A549 (cell line): Measurements from ENCODE around the gene NEK8. TPM values are rescaled to one million over a fixed set of nuclear protein-coding genes. Genes with fewer than 3 reads are reported as not detected.

Experiments used
- ATAC-seq, 2 experiments: fragments of 200-7000 bp in 1 of 2; fragments of >200 bp in 1 of 2; cut with Nextera tagmentation in 1 of 2; cut with Tn5 transposase in 1 of 2; 3 replicates each; pipeline versions ENCODE4 v1.8.0 to v1.9.1; 2018 to 2020; ENCODE audit warnings: mild to moderate bottlenecking in 1 of 2, moderate library complexity in 1 of 2
- CTCF ChIA-PET: fragments of 300-600 bp; sonication (Branson Sonifier 250); formaldehyde crosslinking; extraction: SDS; loops from one replicate; lab custom pipeline; 2021; ENCODE audit warnings: antibody characterized with exemption, inconsistent platforms; lab: Yijun Ruan, JAX
- POLR2A ChIA-PET: fragments of 350-600 bp; formaldehyde crosslinking; extraction: SDS; loops from one replicate; lab custom pipeline; 2021; ENCODE audit warnings: antibody characterized with exemption, inconsistent platforms; lab: Yijun Ruan, JAX
- DNase-seq, 2 experiments: peaks; one replicate each; pipeline versions ENCODE4 v3.0.0 to v3.0.0-alpha.2; 2011 to 2016; ENCODE audit warnings: low read depth in 1 of 2, low spot score in 1 of 2
- FAIRE-seq: peaks from 2 replicates; lab custom pipeline; 2011; peaks lifted over from hg19 to GRCh38; lab: Jason Lieb, UNC
- H3K27ac ChIP-seq, 2 experiments: fragments of >200 bp; sonication (Bioruptor Twin); formaldehyde crosslinking; 3 replicates each; pipeline ENCODE4 v1.5.1; 2016 to 2017
- H3K4me1 ChIP-seq: fragments of >200 bp; sonication (Bioruptor Twin); formaldehyde crosslinking; 3 replicates; pipeline ENCODE4 v1.6.1; 2016
- H3K4me2 ChIP-seq: fragments of >200 bp; sonication (Bioruptor Twin); formaldehyde crosslinking; 3 replicates; pipeline ENCODE4 v1.6.1; 2016
- H3K4me3 ChIP-seq: fragments of >200 bp; sonication (Bioruptor Twin); formaldehyde crosslinking; 3 replicates; pipeline ENCODE4 v1.5.1; 2016
- H3K9me3 ChIP-seq: fragments of >200 bp; sonication (Bioruptor Twin); formaldehyde crosslinking; 3 replicates; pipeline ENCODE4 v1.6.1; 2016
- CHD2 ChIP-seq: fragments of 150-350 bp; IDR thresholded peaks from 2 replicates; pipeline ENCODE4 v1.6.1; 2014; ENCODE audit warnings: low read length; ENCODE audit not compliant: partially characterized antibody
- CHD4 ChIP-seq: fragments of 200-600 bp; sonication (generic); IDR thresholded peaks from 2 replicates; pipeline ENCODE4 v1.6.1; 2016; ENCODE audit warnings: antibody characterized with exemption, mild to moderate bottlenecking, borderline replicate concordance
- EHF ChIP-seq: fragments of 250-450 bp; sonication (Bioruptor Pico); IDR thresholded peaks from 2 replicates; pipeline ENCODE4 v1.5.0; 2020; ENCODE audit warnings: mild to moderate bottlenecking
- FOSB ChIP-seq: fragments of 250-450 bp; sonication (Bioruptor Pico); IDR thresholded peaks from 2 replicates; pipeline ENCODE4 v1.5.0; 2020; ENCODE audit warnings: mild to moderate bottlenecking, moderate library complexity
- FOXS1 ChIP-seq: fragments of 250-450 bp; sonication (Bioruptor Pico); IDR thresholded peaks from 2 replicates; pipeline ENCODE4 v1.5.0; 2020; ENCODE audit warnings: mild to moderate bottlenecking, moderate library complexity
- HOXA7 ChIP-seq: fragments of 250-450 bp; sonication (Bioruptor Pico); IDR thresholded peaks from 2 replicates; pipeline ENCODE4 v1.5.0; 2020; ENCODE audit warnings: mild to moderate bottlenecking, moderate library complexity
- HOXB13 ChIP-seq: fragments of 250-450 bp; sonication (Bioruptor Pico); IDR thresholded peaks from 2 replicates; pipeline ENCODE4 v1.5.0; 2020; ENCODE audit warnings: low read depth, mild to moderate bottlenecking, moderate library complexity
- JUN ChIP-seq, 2 experiments: fragments of >200 bp; sonication (Bioruptor Twin); formaldehyde crosslinking; IDR thresholded peaks; 2 replicates in 1 of 2; 3 replicates in 1 of 2; pipeline ENCODE4 v1.6.1; 2016 to 2017
- JUNB ChIP-seq: fragments of >200 bp; sonication (Bioruptor Twin); formaldehyde crosslinking; IDR thresholded peaks from 2 replicates; pipeline ENCODE4 v1.6.1; 2016
- KDM1A ChIP-seq: fragments of 200-600 bp; sonication (generic); IDR thresholded peaks from 2 replicates; pipeline ENCODE4 v1.6.1; 2016; ENCODE audit warnings: low read depth, mild to moderate bottlenecking
- NFE2L2 ChIP-seq: fragments of 150-350 bp; conservative IDR thresholded peaks from 2 replicates; pipeline ENCODE4 v1.6.1; 2014; ENCODE audit warnings: low read length
- NPAS2 ChIP-seq: fragments of 250-450 bp; sonication (Bioruptor Pico); IDR thresholded peaks from 2 replicates; pipeline ENCODE4 v1.8.0; 2022; ENCODE audit warnings: mild to moderate bottlenecking, moderate library complexity, borderline replicate concordance
- PHF8 ChIP-seq: fragments of 200-600 bp; sonication (generic); IDR thresholded peaks from 2 replicates; pipeline ENCODE4 v1.6.1; 2016; ENCODE audit warnings: low read depth, mild to moderate bottlenecking, antibody characterized with exemption, moderate library complexity, borderline replicate concordance
- POLR2AphosphoS2 ChIP-seq: conservative IDR thresholded peaks from 2 replicates; pipeline ENCODE4 v1.6.1; 2012; ENCODE audit warnings: low read length, improper control_type of control experiment, inconsistent platforms
- RNF2 ChIP-seq: fragments of 200-600 bp; sonication (generic); IDR thresholded peaks from 2 replicates; pipeline ENCODE4 v1.6.1; 2016; ENCODE audit warnings: low read depth, mild to moderate bottlenecking, antibody characterized with exemption, moderate library complexity, borderline replicate concordance
- SMC3 ChIP-seq: fragments of >200 bp; sonication (Bioruptor Twin); formaldehyde crosslinking; IDR thresholded peaks from 3 replicates; pipeline ENCODE4 v1.6.1; 2018; ENCODE audit warnings: inconsistent platforms
- TP53 ChIP-seq: fragments of 250-450 bp; sonication (Bioruptor Pico); IDR thresholded peaks from 2 replicates; pipeline ENCODE4 v1.5.0; 2021; ENCODE audit warnings: mild to moderate bottlenecking, moderate library complexity
- ZC3H11A ChIP-seq: fragments of 450-650 bp; IDR thresholded peaks from 2 replicates; pipeline ENCODE4 v1.6.1; 2014; ENCODE audit warnings: antibody characterized with exemption, mild to moderate bottlenecking
- ZFP36 ChIP-seq: fragments of 450-650 bp; IDR thresholded peaks from 2 replicates; pipeline ENCODE4 v1.6.1; 2014; ENCODE audit warnings: borderline replicate concordance; ENCODE audit not compliant: partially characterized antibody
- ZSCAN20 ChIP-seq: fragments of 250-450 bp; sonication (Bioruptor Pico); IDR thresholded peaks from 2 replicates; pipeline ENCODE4 v1.8.0; 2022; ENCODE audit warnings: mild to moderate bottlenecking, moderate library complexity
- WGBS: methylation state at CpG from one replicate; pipeline ENCODE4 v1.1.6; 2017; ENCODE audit errors: missing lambda C conversion rate; 5-methylcytosine and 5-hydroxymethylcytosine counted together
- polyA plus RNA-seq, 4 experiments: library from polyadenylated mRNA; depleted of rRNA in 3 of 4; stranded (reverse); fragments of >200 nt; fragmentation: RNase III in 1 of 4; extraction: RNeasy Plus Mini Kit Qiagen cat#74134 plus additional on column Dnase treatment in 1 of 4; gene quantifications; 2 replicates in 3 of 4; 3 replicates in 1 of 4; pipeline ENCODE4 v1.2.3, GENCODE V29; 2011 to 2017
- TF ChIP-seq, protein P1 (sequence below): IDR thresholded peaks from 2 replicates; pipeline ENCODE4 v1.6.1; 2012
- TF ChIP-seq, protein P2 (sequence below): fragments of 250-450 bp; sonication (Bioruptor Pico); IDR thresholded peaks from 2 replicates; pipeline ENCODE4 v1.5.0; 2020; ENCODE audit warnings: low read depth, mild to moderate bottlenecking, moderate library complexity
- TF ChIP-seq, protein P3 (sequence below): IDR thresholded peaks from 2 replicates; pipeline ENCODE4 v1.6.1; 2012

NEK8 gene
- polyA plus RNA-seq, 2 of the 4 experiments (the other 2 are of a cell fraction): 5.1 to 5.3 TPM

DNA sequence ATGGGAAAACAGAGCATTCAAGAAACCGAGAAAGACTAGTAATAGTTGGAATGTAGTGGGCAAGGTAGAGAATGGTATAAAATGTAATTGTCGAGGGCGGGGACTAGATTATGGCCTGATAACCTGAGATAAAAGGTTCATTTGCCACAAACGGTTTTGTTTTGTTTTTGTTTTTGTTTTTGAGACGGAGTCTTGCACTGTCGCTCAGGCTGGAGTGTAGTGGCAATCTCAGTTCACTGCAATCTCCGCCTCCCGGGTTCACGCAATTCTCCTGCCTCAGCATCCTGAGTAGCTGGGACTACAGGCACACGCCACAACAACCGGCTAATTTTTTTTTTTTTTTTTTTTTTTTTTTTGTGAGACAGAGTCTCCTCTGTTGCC lies 1.4 kb downstream of the NEK8 start (continued):
- TF ChIP-seq ZSCAN20 (no peak), ZC3H11A (no peak)

DNA sequence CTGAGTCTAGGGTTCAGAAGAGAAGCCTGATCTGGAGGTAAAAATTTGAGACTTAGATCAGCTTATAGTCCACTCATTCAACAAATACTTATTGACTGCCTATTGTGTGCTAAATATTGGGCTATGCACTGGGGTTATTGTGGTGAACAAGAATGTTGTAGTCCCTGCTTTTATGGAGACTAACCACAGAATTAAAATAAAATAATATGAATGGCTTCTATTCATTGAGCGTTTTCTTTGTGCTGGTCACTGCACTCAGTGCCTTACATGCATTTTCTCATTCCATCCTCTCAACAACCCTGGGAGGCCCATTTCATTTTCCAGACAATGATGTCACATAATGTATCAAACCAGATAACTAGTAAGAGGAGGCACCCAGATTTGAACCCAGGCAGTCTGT lies 4.8 kb downstream of the NEK8 start:
- Histone ChIP-seq H3K27ac (no peak overlapping the region), H3K4me2 (no peak overlapping the region), H3K4me3 (no peak overlapping the region), H3K9me3 (no peaks in the 10 kb centered on the region), H3K4me1 (peaks cover 15% of the 10 kb centered on the region)
- no peak for ATAC-seq
- POLR2A ChIA-PET: interaction anchor here (1.6 to 2.0 kb wide), 2 partner anchors 10 to 14 kb away, joined by 5 to 16 read pairs; partner anchors contain the start of gene RPL23A
- DNase-seq: no peak
- FAIRE-seq: no peak
- 92% methylated on average over 1 of the region's 1 CpG for WGBS
- CTCF ChIA-PET: interaction anchor here (3.7 to 17.5 kb wide), 2 partner anchors 15 to 32 kb away, joined by 24 to 977 read pairs; partner anchors contain the start of gene TRAF4
- TF ChIP-seq ZFP36 (no peak), TP53 (CRISPR knock-in tag) (no peak), HOXA7 (CRISPR knock-in tag) (no peak), JUN (IDR thresholded peaks at IDR 0.05) (no peak), PHF8 (no peak), EHF (CRISPR knock-in tag) (no peak), NFE2L2 (no peak), NPAS2 (CRISPR knock-in tag) (no peak)
- TF ChIP-seq, protein P1, sequence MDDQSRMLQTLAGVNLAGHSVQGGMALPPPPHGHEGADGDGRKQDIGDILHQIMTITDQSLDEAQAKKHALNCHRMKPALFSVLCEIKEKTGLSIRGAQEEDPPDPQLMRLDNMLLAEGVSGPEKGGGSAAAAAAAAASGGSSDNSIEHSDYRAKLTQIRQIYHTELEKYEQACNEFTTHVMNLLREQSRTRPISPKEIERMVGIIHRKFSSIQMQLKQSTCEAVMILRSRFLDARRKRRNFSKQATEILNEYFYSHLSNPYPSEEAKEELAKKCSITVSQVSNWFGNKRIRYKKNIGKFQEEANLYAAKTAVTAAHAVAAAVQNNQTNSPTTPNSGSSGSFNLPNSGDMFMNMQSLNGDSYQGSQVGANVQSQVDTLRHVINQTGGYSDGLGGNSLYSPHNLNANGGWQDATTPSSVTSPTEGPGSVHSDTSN: no peak
- TF ChIP-seq, protein P2, sequence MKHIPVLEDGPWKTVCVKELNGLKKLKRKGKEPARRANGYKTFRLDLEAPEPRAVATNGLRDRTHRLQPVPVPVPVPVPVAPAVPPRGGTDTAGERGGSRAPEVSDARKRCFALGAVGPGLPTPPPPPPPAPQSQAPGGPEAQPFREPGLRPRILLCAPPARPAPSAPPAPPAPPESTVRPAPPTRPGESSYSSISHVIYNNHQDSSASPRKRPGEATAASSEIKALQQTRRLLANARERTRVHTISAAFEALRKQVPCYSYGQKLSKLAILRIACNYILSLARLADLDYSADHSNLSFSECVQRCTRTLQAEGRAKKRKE (CRISPR knock-in tag): no peak

DNA sequence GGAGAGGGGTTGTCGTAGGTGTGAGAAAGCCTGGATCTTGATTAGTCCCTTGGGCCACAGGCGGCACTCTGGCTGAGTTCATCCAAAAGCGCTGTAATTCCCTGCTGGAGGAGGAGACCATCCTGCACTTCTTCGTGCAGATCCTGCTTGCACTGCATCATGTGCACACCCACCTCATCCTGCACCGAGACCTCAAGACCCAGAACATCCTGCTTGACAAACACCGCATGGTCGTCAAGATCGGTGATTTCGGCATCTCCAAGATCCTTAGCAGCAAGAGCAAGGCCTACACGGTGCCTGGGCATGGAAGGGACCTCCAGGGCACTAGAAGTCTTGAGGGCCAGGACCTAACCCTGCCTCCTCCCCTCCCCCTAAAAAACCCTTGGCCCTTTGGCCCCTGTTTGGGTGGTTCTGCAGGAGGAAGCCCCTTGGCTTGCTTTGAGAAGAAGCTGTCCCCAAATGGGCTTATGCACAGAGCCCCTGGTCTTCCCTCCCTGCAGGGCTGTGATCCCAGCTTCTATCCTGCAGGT lies 6.2 kb downstream of the NEK8 start:
- DNase-seq: no peak
- peak; percentile 12 to 18; a peak in 3 of 6 replicates for ATAC-seq
- no peak overlapping the region for H3K4me3 ChIP-seq
- H3K9me3 ChIP-seq: no peaks in the 10 kb centered on the region; the same call in 2 of the 3 replicates
- ChIA-PET POLR2A (interaction anchor here (0.9 to 1.6 kb wide), 3 partner anchors 8 to 9 kb away, joined by 5 to 16 read pairs (median 10); partner anchors contain the start of genes TLCD1 and TRAF4), CTCF (interaction anchor here (1.2 to 17.5 kb wide), 4 partner anchors 8 to 169 kb away, joined by 3 to 977 read pairs (median 20); partner anchors contain the start of genes TLCD1 and TRAF4)
- 92% methylated on average over 10 of the region's 10 CpGs for WGBS
- peak overlapping the region; percentile 23; the same call in 1 of the 3 replicates for H3K4me2 ChIP-seq
- no peak for FAIRE-seq
- H3K4me1 ChIP-seq: peaks cover 9% of the 10 kb centered on the region
- no peak for TF ChIP-seq POLR2AphosphoS2
- TF ChIP-seq SMC3: no peak
- TF ChIP-seq TP53 (CRISPR knock-in tag): no peak
- no peak for TF ChIP-seq FOSB (CRISPR knock-in tag)
- no peak for TF ChIP-seq HOXB13
- TF ChIP-seq CHD2: no peak
- TF ChIP-seq RNF2: no peak
- TF ChIP-seq KDM1A: no peak
- no peak for TF ChIP-seq CHD4
- TF ChIP-seq, protein P3, sequence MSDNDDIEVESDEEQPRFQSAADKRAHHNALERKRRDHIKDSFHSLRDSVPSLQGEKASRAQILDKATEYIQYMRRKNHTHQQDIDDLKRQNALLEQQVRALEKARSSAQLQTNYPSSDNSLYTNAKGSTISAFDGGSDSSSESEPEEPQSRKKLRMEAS: no peak
- no peak for TF ChIP-seq JUNB
- TF ChIP-seq FOXS1 (CRISPR knock-in tag): no peak
- no peak for TF ChIP-seq NPAS2 (CRISPR knock-in tag)
- TF ChIP-seq ZSCAN20: no peak
- H3K27ac ChIP-seq: peak overlapping the region; percentile 2 to 73; a peak in 3 of 6 replicates
